Stimulated activated naive B cell treated with anti-CD40 and anti-IgM and Interleukin-4, amounts not matched to agents 10 μg/mL and 1 μg/mL and 100 μg/mL, for 72 hours (primary cell): ENCODE data around the gene GNG13.
"Not testable (repeated sequence)": the region's sequence is repeated elsewhere in the genome, so short reads cannot be mapped to it uniquely, and the experiment has no call there.

Source experiments
- ATAC-seq, 2 donors: fragments of 150-1000 bp; cut with Tn5 transposase; replicated peaks; 2 replicates each; pipeline ENCODE4 v1.10.0; 2021; ENCODE audit warnings: moderate library complexity in 1 of 2
- DNase-seq: peaks from one replicate; pipeline ENCODE4 v3.0.0; 2021
- H3K27ac Mint-ChIP-seq: one replicate; pipeline ENCODE4 v1.8.0; 2022; ENCODE audit warnings: mild to moderate bottlenecking, mixed read lengths
- H3K27me3 Mint-ChIP-seq, 2 donors: one replicate each; pipeline ENCODE4 v1.8.0; 2022; ENCODE audit warnings: mixed read lengths in 2 of 2
- H3K36me3 Mint-ChIP-seq, 2 donors: one replicate each; pipeline ENCODE4 v1.8.0; 2022; ENCODE audit warnings: mixed read lengths in 2 of 2, mild to moderate bottlenecking in 1 of 2
- H3K4me1 Mint-ChIP-seq, 2 donors: one replicate each; pipeline ENCODE4 v1.8.0; 2022; ENCODE audit warnings: mixed read lengths in 2 of 2, mild to moderate bottlenecking in 1 of 2
- H3K4me3 Mint-ChIP-seq, 2 donors: one replicate each; pipeline ENCODE4 v1.8.0; 2022; ENCODE audit warnings: mild to moderate bottlenecking in 2 of 2, mixed read lengths in 2 of 2, moderate library complexity in 1 of 2
- H3K9me3 Mint-ChIP-seq, 2 donors: one replicate each; pipeline ENCODE4 v1.8.0; 2022; ENCODE audit warnings: mixed read lengths in 2 of 2, mild to moderate bottlenecking in 1 of 2

GNG13 gene

GRCh38 chr16:764848-765487 is 35.6 kb downstream of the GNG13 start:
- Mint-ChIP-seq H3K27ac (no peak overlapping the region), H3K4me1 (no peaks in the 10 kb centered on the region), H3K27me3 (peaks cover 7 to 12% of the 10 kb centered on the region in 2 donors), H3K4me3 (no peak overlapping the region), H3K9me3 (no peaks in the 10 kb centered on the region), H3K36me3 (no peaks in the 10 kb centered on the region)
- DNase-seq (no peak), ATAC-seq (no peak)

GRCh38 chr16:764184-764750 is 36.3 kb downstream of the GNG13 start:
- peaks cover 7 to 12% of the 10 kb centered on the region in 2 donors for H3K27me3 Mint-ChIP-seq
- no peak overlapping the region for H3K4me3 Mint-ChIP-seq
- no peaks in the 10 kb centered on the region for H3K36me3 Mint-ChIP-seq
- no peaks in the 10 kb centered on the region for H3K9me3 Mint-ChIP-seq
- H3K4me1 Mint-ChIP-seq: no peaks in the 10 kb centered on the region
- no peak for DNase-seq
- ATAC-seq: no peak
- no peak overlapping the region for H3K27ac Mint-ChIP-seq

DNA sequence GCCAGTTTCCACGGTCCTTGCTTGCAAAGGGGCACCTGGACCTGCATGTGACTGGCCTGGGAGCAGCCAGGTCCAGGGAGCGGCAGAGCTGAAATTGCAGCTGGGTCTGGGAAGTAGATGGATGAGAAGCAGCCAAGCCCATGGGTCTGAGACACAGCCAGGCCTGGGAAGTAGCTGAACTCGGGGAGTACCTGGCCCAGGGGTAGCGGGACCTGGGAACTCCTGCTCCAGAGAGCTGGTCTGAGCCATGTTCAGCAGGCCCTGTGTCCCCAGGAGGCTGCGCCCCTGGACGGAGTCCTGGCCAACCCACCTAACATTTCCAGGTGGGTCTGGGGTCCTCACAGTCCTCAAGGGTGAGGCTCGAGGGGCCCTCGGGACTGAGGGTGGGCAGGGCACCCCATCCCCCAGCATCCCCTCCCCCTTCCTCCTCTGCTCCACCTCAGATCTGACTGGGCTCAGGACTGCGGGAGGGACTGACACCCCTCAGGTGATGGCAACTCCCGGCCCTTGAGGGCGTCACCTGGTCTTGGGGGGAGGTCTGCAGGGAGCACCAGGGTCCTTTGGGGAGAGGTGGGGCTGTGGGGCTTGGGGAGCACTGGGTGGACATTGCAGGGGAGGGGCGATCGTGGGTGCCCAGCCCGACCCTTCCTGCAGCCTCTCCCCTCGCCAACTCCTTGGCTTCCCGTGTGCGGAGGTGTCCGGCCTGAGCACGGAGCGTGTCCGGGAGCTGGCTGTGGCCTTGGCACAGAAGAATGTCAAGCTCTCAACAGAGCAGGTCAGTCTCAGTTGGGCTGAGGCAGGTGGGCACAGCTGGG is 37.0 kb downstream of the GNG13 start:
- no peak overlapping the region for H3K27ac Mint-ChIP-seq
- no peak for ATAC-seq

GRCh38 chr16:762595-763268 is 37.8 kb downstream of the GNG13 start:
- Mint-ChIP-seq H3K9me3 (no peaks in the 10 kb centered on the region), H3K4me3 (no peak overlapping the region), H3K27me3 (peaks cover 10 to 15% of the 10 kb centered on the region in 2 donors), H3K4me1 (peaks cover 0 to 1% of the 10 kb centered on the region in 2 donors), H3K36me3 (no peaks in the 10 kb centered on the region), H3K27ac (no peak overlapping the region)
- no peak for ATAC-seq
- DNase-seq: no peak

More for the DNA sequence above, 37.0 kb downstream of the GNG13 start:
- no peaks in the 10 kb centered on the region for H3K4me1 Mint-ChIP-seq
- no peak for DNase-seq
- H3K27me3 Mint-ChIP-seq: peaks cover 7 to 12% of the 10 kb centered on the region in 2 donors
- no peaks in the 10 kb centered on the region for H3K36me3 Mint-ChIP-seq
- H3K4me3 Mint-ChIP-seq: no peak overlapping the region
- H3K9me3 Mint-ChIP-seq: no peaks in the 10 kb centered on the region

- ATAC-seq (no peak), DNase-seq (no peak)
- Mint-ChIP-seq H3K4me1 (peaks cover 0 to 4% of the 10 kb centered on the region in 2 donors), H3K27ac (no peak overlapping the region), H3K27me3 (peaks cover 14 to 19% of the 10 kb centered on the region in 2 donors), H3K4me3 (no peak overlapping the region), H3K9me3 (no peaks in the 10 kb centered on the region), H3K36me3 (no peaks in the 10 kb centered on the region)
Observed at GRCh38 chr16:761625-762513, 38.7 kb downstream of the GNG13 start.

- no peak for DNase-seq
- H3K4me3 Mint-ChIP-seq: no peak within 1 kb of the TSS
- H3K27me3 Mint-ChIP-seq: peaks cover 19% of the 10 kb centered on the region in 2 donors
- H3K4me1 Mint-ChIP-seq: peaks cover 0 to 4% of the 10 kb centered on the region in 2 donors
- H3K9me3 Mint-ChIP-seq: no peaks in the 10 kb centered on the region
- ATAC-seq: no peak
- no peak within 1 kb of the TSS for H3K27ac Mint-ChIP-seq
- H3K36me3 Mint-ChIP-seq: no peaks in the 10 kb centered on the region
Observed at GRCh38 chr16:760545-761343, 39.8 kb downstream of the GNG13 start, which contains the start of gene MSLN. Gene MSLN, plus strand, starts transcription at chr16:760734. Its CDS starts 1,947 bp downstream, at chr16:762681.

DNA sequence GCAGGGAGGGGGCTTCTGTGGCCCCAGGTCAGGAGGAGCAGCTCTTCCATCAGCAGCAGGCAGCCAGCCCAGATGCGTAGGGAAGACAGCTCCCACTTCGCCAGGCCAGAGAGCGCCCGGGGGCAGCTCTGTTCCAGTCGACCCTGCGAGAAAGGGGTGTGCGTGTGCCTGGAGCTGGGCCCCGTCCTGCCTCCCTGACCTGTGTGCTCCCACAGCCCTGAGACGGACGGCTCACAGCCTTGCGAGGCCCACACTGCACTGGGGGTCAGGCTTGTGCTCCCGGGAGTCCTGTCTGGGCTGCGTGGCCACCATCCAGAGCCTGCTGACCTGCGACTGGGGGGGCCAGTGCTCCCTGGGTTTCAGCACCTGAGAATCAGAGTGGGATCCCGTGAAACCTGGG is 40.5 kb downstream of the GNG13 start:
- Mint-ChIP-seq H3K27ac (no peak overlapping the region), H3K4me1 (peaks cover 0 to 6% of the 10 kb centered on the region in 2 donors), H3K4me3 (no peak overlapping the region), H3K27me3 (peaks cover 19% of the 10 kb centered on the region in 2 donors), H3K9me3 (no peaks in the 10 kb centered on the region), H3K36me3 (no peaks in the 10 kb centered on the region)
- ATAC-seq (no peak), DNase-seq (no peak)

- Mint-ChIP-seq H3K4me3 (no peak overlapping the region), H3K9me3 (no peaks in the 10 kb centered on the region), H3K27me3 (peaks cover 19% of the 10 kb centered on the region in 2 donors), H3K27ac (no peak overlapping the region), H3K4me1 (peaks cover 4 to 8% of the 10 kb centered on the region in 2 donors), H3K36me3 (no peaks in the 10 kb centered on the region)
- no peak for ATAC-seq
- DNase-seq: no peak
Observed at GRCh38 chr16:759110-759910, 41.2 kb downstream of the GNG13 start.

GRCh38 chr16:756428-756827 is 44.1 kb downstream of the GNG13 start:
- H3K27me3 Mint-ChIP-seq: peaks cover 12 to 22% of the 10 kb centered on the region in 2 donors
- H3K4me1 Mint-ChIP-seq: peaks cover 4 to 8% of the 10 kb centered on the region in 2 donors
- no peak overlapping the region for H3K27ac Mint-ChIP-seq
- ATAC-seq: no peak
- no peak overlapping the region for H3K4me3 Mint-ChIP-seq
- H3K9me3 Mint-ChIP-seq: no peaks in the 10 kb centered on the region
- H3K36me3 Mint-ChIP-seq: no peaks in the 10 kb centered on the region
- no peak for DNase-seq

DNA sequence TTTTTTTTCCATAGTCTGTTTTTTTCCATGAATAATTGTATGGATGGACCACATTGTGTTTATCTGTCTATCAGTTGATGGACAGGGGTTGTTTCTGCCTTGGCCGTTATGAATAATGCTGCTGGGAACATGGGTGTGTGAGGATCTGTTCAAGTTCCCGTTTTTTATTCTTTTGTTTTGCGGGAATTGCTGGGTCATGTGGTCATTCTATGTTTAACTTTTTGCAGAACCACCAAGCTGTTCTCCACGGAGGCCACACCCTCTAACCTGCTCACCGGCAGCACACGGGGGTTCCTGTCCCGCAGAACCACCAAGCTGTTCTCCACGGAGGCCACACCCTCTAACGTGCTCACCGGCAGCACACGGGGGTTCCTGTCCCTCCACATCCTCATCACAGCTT is 45.9 kb downstream of the GNG13 start:
- DNase-seq (no peak), ATAC-seq (peak; percentile 33 to 50)
- Mint-ChIP-seq H3K36me3 (no peaks in the 10 kb centered on the region), H3K9me3 (no peaks in the 10 kb centered on the region), H3K4me3 (no peak overlapping the region), H3K27ac (no peak overlapping the region), H3K4me1 (peaks cover 4 to 8% of the 10 kb centered on the region in 2 donors), H3K27me3 (peaks cover 12 to 22% of the 10 kb centered on the region in 2 donors)

DNA sequence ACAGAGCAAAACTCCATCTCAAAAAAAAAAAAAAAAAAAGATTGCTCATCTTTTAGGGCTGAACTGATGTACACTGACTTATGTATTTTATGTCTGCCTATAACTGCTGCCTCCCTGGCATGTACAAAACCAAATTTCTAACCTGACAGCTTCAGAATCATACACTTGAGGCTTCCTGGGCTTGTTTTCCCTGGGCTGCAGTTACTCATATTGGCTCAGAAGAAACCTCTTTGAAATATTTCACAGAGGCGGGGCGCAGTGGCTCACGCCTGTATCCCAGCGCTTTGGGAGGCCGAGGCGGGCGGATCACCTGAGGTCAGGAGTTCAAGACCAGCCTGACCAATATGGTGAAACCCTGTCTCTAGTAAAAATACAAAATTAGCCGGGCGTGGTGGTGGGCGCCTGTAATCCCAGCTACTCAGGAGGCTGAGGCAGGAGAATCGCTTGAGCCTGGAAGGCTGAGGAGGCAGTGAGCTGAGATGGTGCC is 46.4 kb downstream of the GNG13 start:
- not testable (repeated sequence) for H3K27ac Mint-ChIP-seq, H3K4me1 Mint-ChIP-seq, H3K9me3 Mint-ChIP-seq, H3K4me3 Mint-ChIP-seq, H3K36me3 Mint-ChIP-seq, ATAC-seq, DNase-seq
- H3K27me3 Mint-ChIP-seq: peaks cover 12 to 22% of the 10 kb centered on the region in 2 donors

- Mint-ChIP-seq H3K36me3 (no peaks in the 10 kb centered on the region), H3K4me1 (peaks cover 3 to 4% of the 10 kb centered on the region in 2 donors), H3K9me3 (no peaks in the 10 kb centered on the region), H3K4me3 (no peak overlapping the region), H3K27me3 (peaks cover 5 to 15% of the 10 kb centered on the region in 2 donors), H3K27ac (no peak overlapping the region)
- ATAC-seq: no peak
- DNase-seq: no peak
Observed at GRCh38 chr16:752007-752312, 48.6 kb downstream of the GNG13 start.
